HFF-Myc (cell line): ENCODE results near the gene THRAP3.

Experiments used
- DNase-seq: peaks from one replicate; pipeline ENCODE4 v3.0.0-alpha.2; 2011; ENCODE audit warnings: low read depth; ENCODE audit errors: extremely low read depth
- H3K4me3 ChIP-seq: replicated peaks from 2 replicates; pipeline ENCODE4 v1.5.1; 2011; ENCODE audit warnings: low read depth, mild to moderate bottlenecking, control low read depth, low read length
- CTCF ChIP-seq: IDR thresholded peaks from 2 replicates; pipeline ENCODE4 v1.5.1; 2012; ENCODE audit warnings: mild to moderate bottlenecking, low read depth, low read length, control low read depth; ENCODE audit errors: missing control alignments

Gene THRAP3, protein sequence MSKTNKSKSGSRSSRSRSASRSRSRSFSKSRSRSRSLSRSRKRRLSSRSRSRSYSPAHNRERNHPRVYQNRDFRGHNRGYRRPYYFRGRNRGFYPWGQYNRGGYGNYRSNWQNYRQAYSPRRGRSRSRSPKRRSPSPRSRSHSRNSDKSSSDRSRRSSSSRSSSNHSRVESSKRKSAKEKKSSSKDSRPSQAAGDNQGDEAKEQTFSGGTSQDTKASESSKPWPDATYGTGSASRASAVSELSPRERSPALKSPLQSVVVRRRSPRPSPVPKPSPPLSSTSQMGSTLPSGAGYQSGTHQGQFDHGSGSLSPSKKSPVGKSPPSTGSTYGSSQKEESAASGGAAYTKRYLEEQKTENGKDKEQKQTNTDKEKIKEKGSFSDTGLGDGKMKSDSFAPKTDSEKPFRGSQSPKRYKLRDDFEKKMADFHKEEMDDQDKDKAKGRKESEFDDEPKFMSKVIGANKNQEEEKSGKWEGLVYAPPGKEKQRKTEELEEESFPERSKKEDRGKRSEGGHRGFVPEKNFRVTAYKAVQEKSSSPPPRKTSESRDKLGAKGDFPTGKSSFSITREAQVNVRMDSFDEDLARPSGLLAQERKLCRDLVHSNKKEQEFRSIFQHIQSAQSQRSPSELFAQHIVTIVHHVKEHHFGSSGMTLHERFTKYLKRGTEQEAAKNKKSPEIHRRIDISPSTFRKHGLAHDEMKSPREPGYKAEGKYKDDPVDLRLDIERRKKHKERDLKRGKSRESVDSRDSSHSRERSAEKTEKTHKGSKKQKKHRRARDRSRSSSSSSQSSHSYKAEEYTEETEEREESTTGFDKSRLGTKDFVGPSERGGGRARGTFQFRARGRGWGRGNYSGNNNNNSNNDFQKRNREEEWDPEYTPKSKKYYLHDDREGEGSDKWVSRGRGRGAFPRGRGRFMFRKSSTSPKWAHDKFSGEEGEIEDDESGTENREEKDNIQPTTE

GRCh38 chr1:36223996-36224536, at the start of gene THRAP3:
TSS of gene THRAP3 (plus strand) at chr1:36224443. CDS start at chr1:36282564, 58,121 bp downstream.
- H3K4me3 ChIP-seq, result peak within 1 kb of the TSS; percentile 64
- no peak for TF ChIP-seq CTCF
- peak; percentile 98 for DNase-seq

- no peak for DNase-seq
- H3K4me3 ChIP-seq, result no peak overlapping the region
- no peak for TF ChIP-seq CTCF
Measured at GRCh38 chr1:36174713-36175112, 49.5 kb upstream of the THRAP3 start.

DNA sequence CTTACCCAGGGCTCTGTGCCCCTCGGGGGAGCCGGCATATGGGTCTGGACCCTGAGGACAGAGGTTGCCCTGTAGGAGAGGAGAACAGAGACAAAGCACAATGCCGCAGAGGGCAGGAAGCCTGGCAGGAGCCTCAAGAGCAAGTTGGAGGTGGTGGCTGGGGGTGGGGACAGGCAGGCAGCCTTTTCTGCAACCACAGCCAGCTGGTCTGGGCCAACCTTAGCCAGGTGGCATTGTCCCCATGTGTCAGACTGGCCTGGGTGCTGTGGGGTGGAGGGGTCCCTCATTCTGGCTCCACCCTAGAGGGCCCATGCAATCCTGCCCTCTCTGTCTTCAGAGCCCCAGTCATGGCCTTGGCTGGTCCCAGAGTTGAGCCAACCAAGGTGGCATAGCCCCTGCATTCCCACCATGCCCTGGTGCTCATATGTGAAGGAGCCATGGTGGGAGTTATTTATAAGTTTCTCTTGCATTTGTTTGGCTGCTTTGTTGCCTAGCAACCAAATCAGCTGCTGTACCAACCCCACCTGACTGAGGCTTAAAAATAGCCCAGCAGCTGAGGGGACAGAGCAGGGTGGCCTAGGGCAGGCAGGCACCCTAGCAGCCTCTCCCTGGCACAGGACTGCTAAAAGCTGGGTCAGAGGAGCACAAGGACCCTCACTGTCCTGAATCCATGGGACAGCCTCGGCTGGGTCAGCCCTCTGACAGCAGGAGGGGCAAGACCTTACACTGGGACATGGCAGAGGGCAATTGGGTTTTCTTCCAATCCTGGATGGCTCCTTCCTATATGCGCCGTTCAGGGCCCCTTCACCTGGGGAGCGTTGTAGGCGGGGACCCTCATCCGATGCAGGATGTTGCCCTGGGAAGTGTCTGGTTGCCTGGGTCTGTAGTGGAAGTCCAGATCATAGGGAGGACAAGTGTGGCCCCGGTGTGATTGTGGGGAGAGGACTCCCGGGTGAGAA, 48.8 kb upstream of the THRAP3 start:
- TF ChIP-seq CTCF, result no peak
- H3K4me3 ChIP-seq, result no peak overlapping the region
- no peak for DNase-seq

- no peak for TF ChIP-seq CTCF
- H3K4me3 ChIP-seq, result no peak overlapping the region
- no peak for DNase-seq
Measured at GRCh38 chr1:36176106-36176949, 47.9 kb upstream of the THRAP3 start.

DNA sequence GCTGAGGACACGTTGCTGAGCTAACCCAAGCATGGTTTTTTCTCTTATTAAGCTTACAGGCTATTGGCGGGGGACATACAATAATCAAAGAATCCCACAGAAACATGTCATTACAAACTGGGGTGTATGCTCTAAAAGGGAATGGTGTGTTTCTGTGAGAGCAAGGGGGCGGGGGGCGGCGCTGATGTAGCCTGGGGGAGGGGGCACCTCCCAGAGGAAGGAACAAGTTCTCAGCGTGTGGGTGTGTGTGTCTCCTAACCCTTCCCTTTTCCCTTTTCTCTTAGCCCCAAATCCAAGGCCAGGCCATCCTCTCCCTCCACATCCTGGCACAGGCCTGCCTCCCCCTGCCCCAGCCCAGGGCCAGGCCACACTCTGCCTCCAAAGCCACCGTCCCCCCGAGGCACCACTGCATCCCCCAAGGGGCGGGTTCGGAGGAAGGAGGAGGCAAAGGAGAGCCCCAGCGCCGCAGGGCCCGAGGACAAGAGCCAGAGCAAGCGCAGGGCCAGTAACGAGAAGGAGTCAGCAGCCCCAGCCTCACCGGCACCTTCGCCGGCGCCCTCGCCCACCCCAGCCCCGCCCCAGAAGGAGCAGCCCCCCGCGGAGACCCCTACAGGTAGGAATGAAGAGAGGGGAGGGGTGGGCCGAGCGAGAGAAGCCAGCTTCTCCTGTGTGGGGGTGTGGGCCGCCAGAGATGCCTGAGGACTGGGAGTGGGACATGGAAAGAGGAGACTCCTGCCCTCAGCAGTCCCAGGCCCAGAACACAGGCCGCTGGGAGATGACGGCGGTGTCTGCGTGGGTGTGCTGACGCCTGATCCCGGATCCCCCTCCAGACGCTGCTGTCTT, 46.4 kb upstream of the THRAP3 start:
- no peak for TF ChIP-seq CTCF
- no peak overlapping the region for H3K4me3 ChIP-seq
- DNase-seq, result no peak
